LNCAP (cell line): ENCODE data around the gene RND1.

Source experiments
- CTCF ChIP-seq: fragments of 450-650 bp; IDR thresholded peaks from 2 replicates; pipeline ENCODE4 v1.5.1; 2017; ENCODE audit warnings: mild to moderate bottlenecking

The RND1 gene

GRCh38 chr12:48865281-48866051 lies at the start of gene RND1:
Gene RND1, minus strand, starts transcription at chr12:48865870. Its CDS starts 103 bp downstream, at chr12:48865767.
- TF ChIP-seq CTCF = no peak

GRCh38 chr12:48910196-48910595 lies 44.5 kb upstream of the RND1 start:
- TF ChIP-seq CTCF = no peak

- no peak for TF ChIP-seq CTCF
These were observed 41.6 kb upstream of the RND1 start for GRCh38 chr12:48907245-48907644.

GRCh38 chr12:48903982-48904411 lies 38.3 kb upstream of the RND1 start:
- TF ChIP-seq CTCF = peak; percentile 17; the same call in 1 of the 2 replicates

GRCh38 chr12:48903363-48903981 lies 37.8 kb upstream of the RND1 start:
- no peak for TF ChIP-seq CTCF

- no peak for TF ChIP-seq CTCF
These were observed 35.6 kb upstream of the RND1 start for GRCh38 chr12:48901278-48901677.

- no peak for TF ChIP-seq CTCF
These were observed 34.0 kb upstream of the RND1 start for GRCh38 chr12:48899651-48900050.
